H1 (cell line): ENCODE results near the gene NBDY. TPM values are rescaled to one million over a fixed set of nuclear protein-coding genes. Genes with fewer than 3 reads are reported as not detected.

Source experiments
- CTCF ChIA-PET: fragments of 300-600 bp; sonication (Branson Sonifier 250); formaldehyde crosslinking; loops from one replicate; lab custom pipeline; 2021; ENCODE audit not compliant: partially characterized antibody; lab: Charles Lee
- POLR2A ChIA-PET: fragments of 300-600 bp; sonication (Branson Sonifier 250); formaldehyde crosslinking; loops from one replicate; lab custom pipeline; 2021; ENCODE audit warnings: inconsistent platforms; ENCODE audit not compliant: partially characterized antibody; lab: Charles Lee
- DNase-seq, 2 experiments: peaks; one replicate each; pipeline versions ENCODE4 v3.0.0 to v3.0.0-alpha.2; 2010 to 2022; ENCODE audit warnings: low spot score in 2 of 2, low read depth in 1 of 2, mixed read lengths in 1 of 2
- FAIRE-seq: peaks from 2 replicates; lab custom pipeline; 2011; peaks lifted over from hg19 to GRCh38; lab: Jason Lieb, UNC
- H2AFZ ChIP-seq: 2 replicates; pipeline ENCODE4 v1.8.1; 2012; ENCODE audit warnings: low read length, inconsistent platforms
- H2AK5ac ChIP-seq: 2 replicates; pipeline ENCODE4 v1.6.1; 2013; ENCODE audit warnings: low read depth, low read length
- H2BK120ac ChIP-seq: replicated peaks from 2 replicates; pipeline ENCODE3; 2013; ENCODE audit warnings: low read depth, low read length, inconsistent platforms
- H2BK12ac ChIP-seq: 2 replicates; pipeline ENCODE4 v1.6.1; 2013; ENCODE audit warnings: low read depth, low read length
- H2BK15ac ChIP-seq: 2 replicates; pipeline ENCODE4 v1.6.1; 2013; ENCODE audit warnings: low read length
- H2BK20ac ChIP-seq: 2 replicates; pipeline ENCODE4 v1.6.1; 2013; ENCODE audit warnings: low read length
- H2BK5ac ChIP-seq: 2 replicates; pipeline ENCODE4 v1.6.1; 2013; ENCODE audit warnings: low read depth, low read length
- H3K14ac ChIP-seq: 2 replicates; pipeline ENCODE4 v1.6.1; 2013; ENCODE audit warnings: inconsistent platforms; ENCODE audit not compliant: insufficient read length
- H3K18ac ChIP-seq: 2 replicates; pipeline ENCODE4 v1.6.1; 2013; ENCODE audit warnings: low read length; ENCODE audit errors: extremely low read depth
- H3K23ac ChIP-seq: 2 replicates; pipeline ENCODE4 v1.6.1; 2013; ENCODE audit warnings: inconsistent platforms; ENCODE audit not compliant: insufficient read length
- H3K23me2 ChIP-seq: 2 replicates; pipeline ENCODE4 v1.6.1; 2013; ENCODE audit warnings: low read depth, low read length
- H3K27ac ChIP-seq: 2 replicates; pipeline ENCODE4 v1.6.1; 2011; ENCODE audit warnings: low read depth, low read length, inconsistent platforms
- H3K27me3 ChIP-seq, 4 experiments: replicated peaks in 1 of 4; 1 replicate in 1 of 4; 2 replicates in 3 of 4; pipeline versions ENCODE4 v1.6.1 to v1.8.1; 2011 to 2013; ENCODE audit warnings: low read length in 3 of 4, mild to moderate bottlenecking in 3 of 4, inconsistent platforms in 2 of 4, mixed read lengths in 2 of 4, moderate library complexity in 1 of 4; ENCODE audit not compliant: control insufficient read depth in 3 of 4, insufficient read depth in 3 of 4; ENCODE audit errors: extremely low read depth in 1 of 4
- H3K36me3 ChIP-seq, 4 experiments: 2 replicates each; pipeline versions ENCODE4 v1.6.1 to v1.8.1; 2011 to 2013; ENCODE audit warnings: mild to moderate bottlenecking in 4 of 4, low read length in 3 of 4, moderate library complexity in 2 of 4, control low read depth in 1 of 4, inconsistent platforms in 1 of 4; ENCODE audit not compliant: insufficient read depth in 4 of 4, control insufficient read depth in 2 of 4
- H3K4ac ChIP-seq: replicated peaks from 2 replicates; pipeline ENCODE3; 2013; ENCODE audit warnings: low read length, low read depth, mixed read lengths, inconsistent platforms; ENCODE audit not compliant: insufficient read length
- H3K4me1 ChIP-seq, 4 experiments: replicated peaks in 1 of 4; 1 replicate in 1 of 4; 2 replicates in 3 of 4; pipeline versions ENCODE4 v1.6.1 to v1.8.1; 2011 to 2013; ENCODE audit warnings: low read length in 3 of 4, inconsistent platforms in 2 of 4, mixed read lengths in 1 of 4; ENCODE audit not compliant: insufficient read depth in 4 of 4, control insufficient read depth in 3 of 4
- H3K4me2 ChIP-seq, 2 experiments: 2 replicates each; pipeline versions ENCODE4 v1.6.1 to v1.8.1; 2011 to 2013; ENCODE audit warnings: low read depth in 2 of 2, low read length in 2 of 2, control low read depth in 1 of 2, inconsistent platforms in 1 of 2, mild to moderate bottlenecking in 1 of 2; ENCODE audit not compliant: insufficient read depth in 1 of 2
- H3K4me3 ChIP-seq, 4 experiments: fragments of 200-600, 300-600 bp in 1 of 4; sonication (generic), shearing (Covaris generic), sonication (Bioruptor Twin) in 1 of 4; 2 replicates each; pipeline versions ENCODE4 v1.5.1 to v1.8.1; 2011 to 2016; ENCODE audit warnings: low read length in 4 of 4, low read depth in 3 of 4, control low read depth in 2 of 4, inconsistent platforms in 2 of 4, mild to moderate bottlenecking in 2 of 4, mixed read lengths in 1 of 4, moderate library complexity in 1 of 4; ENCODE audit not compliant: insufficient read depth in 2 of 4; ENCODE audit errors: extremely low read depth in 1 of 4
- H3K56ac ChIP-seq: replicated peaks from 2 replicates; pipeline ENCODE3; 2013; ENCODE audit warnings: low read depth, mild to moderate bottlenecking, mixed read lengths, low read length, inconsistent platforms; ENCODE audit not compliant: insufficient read length
- H3K79me1 ChIP-seq: 2 replicates; pipeline ENCODE4 v1.6.1; 2013; ENCODE audit warnings: low read depth, low read length, control low read depth
- H3K79me2 ChIP-seq, 2 experiments: 2 replicates each; pipeline versions ENCODE4 v1.6.1 to v1.8.1; 2012 to 2013; ENCODE audit warnings: low read length in 2 of 2, mild to moderate bottlenecking in 2 of 2, inconsistent platforms in 1 of 2; ENCODE audit not compliant: insufficient read depth in 2 of 2, control insufficient read depth in 1 of 2
- H3K9ac ChIP-seq, 4 experiments: replicated peaks in 1 of 4; 1 replicate in 1 of 4; 2 replicates in 3 of 4; pipeline versions ENCODE4 v1.6.1 to v1.8.1; 2011 to 2013; ENCODE audit warnings: low read depth in 3 of 4, low read length in 3 of 4, control low read depth in 2 of 4, mild to moderate bottlenecking in 2 of 4, moderate library complexity in 2 of 4, inconsistent platforms in 1 of 4; ENCODE audit errors: extremely low read depth in 1 of 4
- H3K9me3 ChIP-seq, 2 experiments: 2 replicates each; pipeline versions ENCODE4 v1.6.1 to v1.8.1; 2012 to 2013; ENCODE audit warnings: mild to moderate bottlenecking in 2 of 2, moderate library complexity in 2 of 2, control low read depth in 1 of 2, inconsistent platforms in 1 of 2, low read depth in 1 of 2, low read length in 1 of 2, mixed read lengths in 1 of 2; ENCODE audit not compliant: insufficient read depth in 2 of 2
- H4K20me1 ChIP-seq, 2 experiments: replicated peaks in 1 of 2; 2 replicates each; pipeline versions ENCODE3 to v1.8.1; 2011 to 2013; ENCODE audit warnings: inconsistent platforms in 2 of 2, low read length in 2 of 2, mild to moderate bottlenecking in 1 of 2; ENCODE audit not compliant: insufficient read depth in 2 of 2, control insufficient read depth in 1 of 2
- H4K5ac ChIP-seq: 2 replicates; pipeline ENCODE4 v1.6.1; 2013; ENCODE audit warnings: low read length, low read depth, mixed read lengths, inconsistent platforms; ENCODE audit not compliant: insufficient read length
- H4K8ac ChIP-seq: 2 replicates; pipeline ENCODE4 v1.8.0; 2013; ENCODE audit warnings: mild to moderate bottlenecking, moderate library complexity, low read length, inconsistent platforms; ENCODE audit not compliant: insufficient read depth; ENCODE audit errors: extremely low read depth
- H4K91ac ChIP-seq: replicated peaks from 2 replicates; pipeline ENCODE3; 2013; ENCODE audit warnings: low read length, mixed read lengths, inconsistent platforms; ENCODE audit not compliant: insufficient read length
- BRCA1 ChIP-seq: IDR thresholded peaks from 2 replicates; pipeline ENCODE4 v1.6.1; 2012; ENCODE audit warnings: low read depth, low read length, improper control_type of control experiment
- CBX8 ChIP-seq: fragments of 300-800, 300-1000 bp; sonication (generic); IDR thresholded peaks from 2 replicates; pipeline ENCODE4 v1.7.1; 2016; ENCODE audit warnings: low read depth, low read length, borderline replicate concordance
- SAP30 ChIP-seq: fragments of 300-600 bp; sonication (generic); IDR thresholded peaks from 2 replicates; pipeline ENCODE4 v1.7.1; 2012; ENCODE audit warnings: low read length, moderate library complexity, mild to moderate bottlenecking, inconsistent platforms; ENCODE audit not compliant: insufficient read depth, insufficient replicate concordance
- WGBS, 2 experiments: shearing (Covaris generic) in 1 of 2; methylation state at CpG; one replicate each; pipeline versions ENCODE4 v1.1.6 to v1.1.7; 2013 to 2015; ENCODE audit warnings: low lambda C conversion rate in 2 of 2, mixed read lengths in 2 of 2, inconsistent platforms in 1 of 2, low coverage in 1 of 2, missing lambda C conversion rate in 1 of 2; ENCODE audit not compliant: insufficient replicate concordance in 2 of 2, insufficient coverage in 1 of 2, insufficient read length in 1 of 2; ENCODE audit errors: extremely low coverage in 1 of 2, missing lambda C conversion rate in 1 of 2; 5-methylcytosine and 5-hydroxymethylcytosine counted together
- polyA plus RNA-seq, 7 experiments: library from polyadenylated mRNA; depleted of rRNA in 3 of 7; stranded (reverse) in 5 of 7; unstranded in 2 of 7; fragments of >200 nt in 5 of 7; fragments of 200-250 nt in 2 of 7; gene quantifications; 1 replicate in 5 of 7; 2 replicates in 1 of 7; 4 replicates in 1 of 7; pipeline versions ENCODE4 v1.2.1 to v1.2.3, GENCODE V29; 2011 to 2013; ENCODE audit warnings: missing spikeins in 2 of 7, mixed read lengths in 2 of 7
- total RNA-seq: library from RNA; stranded (reverse); fragmentation: NEBNext Ultra II Directional; extraction: Animal tissue kit (Norgen Biotek cat#: 25700); gene quantifications from 2 replicates; pipeline ENCODE4 v1.2.1, GENCODE V29; 2021

The NBDY gene
- total and polyA plus RNA-seq, 2 of the 8 experiments (the other 6 are each of a cell fraction or from before 2014, with no cell fraction given) = 42.3 to 57.8 TPM

- H3K27ac ChIP-seq = no peak overlapping the region
- 91% methylated on average over 3 of the region's 3 CpGs; no CpG with 5 or more reads in 1 of the 2 experiments for WGBS, 2 experiments
- no peak for DNase-seq
- no peak overlapping the region for H2BK15ac ChIP-seq
- no peaks in the 10 kb centered on the region for H3K9me3 ChIP-seq
- no peak overlapping the region for H4K91ac ChIP-seq
- H4K20me1 ChIP-seq = no peaks in the 10 kb centered on the region
- H3K23me2 ChIP-seq = no peaks in the 10 kb centered on the region
- ChIA-PET CTCF (interaction anchor here (0.5 to 2.0 kb wide), 7 partner anchors 9 to 500 kb away, joined by 3 to 11 read pairs (median 3); no protein-coding TSS in a partner anchor), POLR2A (no interaction called here)
- H4K5ac ChIP-seq = no peak overlapping the region
- no peak overlapping the region for H2AFZ ChIP-seq
- H3K79me1 ChIP-seq = no peaks in the 10 kb centered on the region
- no peaks in the 10 kb centered on the region for H3K4me1 ChIP-seq
- H4K8ac ChIP-seq = no peak overlapping the region
- FAIRE-seq = no peak
- no peak overlapping the region for H3K14ac ChIP-seq
- H3K36me3 ChIP-seq = no peaks in the 10 kb centered on the region; a peak in 1 of 8 replicates
- H3K9ac ChIP-seq = no peak overlapping the region
- H2BK120ac ChIP-seq = no peak overlapping the region
- no peak overlapping the region for H3K4me3 ChIP-seq
- no peak overlapping the region for H2BK20ac ChIP-seq
- no peak overlapping the region for H3K56ac ChIP-seq
- H3K27me3 ChIP-seq = no peaks in the 10 kb centered on the region
- H2BK5ac ChIP-seq = no peak overlapping the region
- no peak overlapping the region for H3K23ac ChIP-seq
- no peak overlapping the region for H3K4me2 ChIP-seq
- H3K79me2 ChIP-seq = peaks cover 0 to 28% of the 10 kb centered on the region in 2 experiments; a peak in 2 of 4 replicates
- no peak for TF ChIP-seq BRCA1
- no peak for TF ChIP-seq SAP30
- TF ChIP-seq CBX8 = no peak
- no peak overlapping the region for H2BK12ac ChIP-seq
- no peak overlapping the region for H3K4ac ChIP-seq
- no peak overlapping the region for H3K18ac ChIP-seq
- no peak overlapping the region for H2AK5ac ChIP-seq
These were observed 1.5 kb upstream of the NBDY start for GRCh38 chrX:56727531-56727930.
